Activated CD4-positive, CD25-positive, alpha-beta regulatory T cell (primary cell): ENCODE measurements around the gene ZNF845.
"Not testable (repeated sequence)": the region's sequence is repeated elsewhere in the genome, so short reads cannot be mapped to it uniquely, and the experiment has no call there.

Experiments used
- DNase-seq, 4 experiments: peaks; one replicate each; lab custom pipeline; 2025; lab: John Stamatoyannopoulos, UW

Gene ZNF845

DNA sequence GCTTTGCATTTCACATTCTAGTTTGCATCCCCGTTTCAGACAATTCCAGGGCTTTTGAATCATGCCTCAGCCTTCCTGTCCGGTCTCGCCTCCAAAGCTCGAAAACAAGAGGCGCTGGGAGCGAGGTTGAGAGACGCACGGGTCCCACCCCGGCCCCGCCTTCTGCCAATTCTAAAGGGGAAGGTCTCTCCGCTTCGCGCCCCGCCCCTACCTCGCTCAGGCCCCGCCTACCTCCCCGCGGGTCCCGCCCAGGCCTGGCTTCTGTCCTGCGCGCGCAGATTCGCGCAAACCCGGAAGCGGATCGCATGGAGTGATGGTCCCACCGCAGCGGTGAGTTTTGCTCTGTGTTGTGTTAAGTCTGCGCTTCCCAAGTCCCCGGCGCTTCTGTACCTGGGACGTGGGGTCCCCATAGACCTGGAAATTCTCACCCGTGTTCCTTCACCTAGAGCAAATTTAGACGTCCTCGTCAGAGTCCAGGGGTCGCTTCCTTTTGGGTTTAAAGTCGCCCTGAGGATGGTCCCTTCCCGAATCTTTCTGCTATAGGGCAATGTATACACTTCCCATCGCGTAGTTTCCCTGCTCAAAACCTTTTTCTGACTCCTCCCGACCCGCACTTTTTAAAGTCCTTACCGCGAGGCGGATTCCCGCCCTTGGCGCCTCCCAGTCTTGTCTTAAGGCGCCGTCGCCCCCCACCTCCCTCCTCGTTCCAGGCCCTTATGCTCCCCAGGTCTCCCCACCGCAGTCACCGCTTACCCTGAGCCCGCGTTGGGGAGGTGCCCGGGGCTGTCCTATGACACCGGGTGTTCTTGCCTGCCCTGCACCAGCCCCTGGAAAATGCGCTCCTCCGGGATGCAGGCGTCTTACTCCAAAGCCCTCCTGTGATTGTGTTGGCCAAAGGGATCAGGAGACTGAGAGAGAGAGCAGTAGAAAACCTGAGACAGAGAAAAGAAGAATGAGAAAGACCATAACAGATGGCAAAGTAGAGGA, at the start of gene ZNF845:
TSS of gene ZNF845 (plus strand) at position 287 of the 987 bp plus-strand sequence. CDS start 7,559 bp downstream, outside the sequence.
- DNase-seq = peak; percentile 87 to 94 (median 91)

DNA sequence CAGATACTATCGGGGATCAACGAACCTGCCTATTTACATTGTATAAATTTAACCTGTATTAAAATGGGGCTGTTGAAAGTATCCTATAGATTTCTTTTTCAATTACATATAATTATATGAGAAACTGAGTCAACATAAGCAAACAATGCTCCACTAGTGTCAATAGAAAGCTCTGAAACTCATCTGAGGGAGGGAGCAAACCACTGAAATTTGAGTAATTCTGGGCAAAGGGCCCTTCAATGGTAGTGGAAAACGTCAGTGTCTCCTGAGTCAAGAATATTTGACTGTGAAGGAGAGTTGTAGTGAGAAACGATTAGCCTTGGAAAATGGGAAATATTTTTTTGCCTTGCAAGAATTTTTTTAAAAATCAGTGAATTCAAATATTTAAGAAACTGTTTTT, 48.5 kb upstream of the ZNF845 start:
- no peak for DNase-seq

DNA sequence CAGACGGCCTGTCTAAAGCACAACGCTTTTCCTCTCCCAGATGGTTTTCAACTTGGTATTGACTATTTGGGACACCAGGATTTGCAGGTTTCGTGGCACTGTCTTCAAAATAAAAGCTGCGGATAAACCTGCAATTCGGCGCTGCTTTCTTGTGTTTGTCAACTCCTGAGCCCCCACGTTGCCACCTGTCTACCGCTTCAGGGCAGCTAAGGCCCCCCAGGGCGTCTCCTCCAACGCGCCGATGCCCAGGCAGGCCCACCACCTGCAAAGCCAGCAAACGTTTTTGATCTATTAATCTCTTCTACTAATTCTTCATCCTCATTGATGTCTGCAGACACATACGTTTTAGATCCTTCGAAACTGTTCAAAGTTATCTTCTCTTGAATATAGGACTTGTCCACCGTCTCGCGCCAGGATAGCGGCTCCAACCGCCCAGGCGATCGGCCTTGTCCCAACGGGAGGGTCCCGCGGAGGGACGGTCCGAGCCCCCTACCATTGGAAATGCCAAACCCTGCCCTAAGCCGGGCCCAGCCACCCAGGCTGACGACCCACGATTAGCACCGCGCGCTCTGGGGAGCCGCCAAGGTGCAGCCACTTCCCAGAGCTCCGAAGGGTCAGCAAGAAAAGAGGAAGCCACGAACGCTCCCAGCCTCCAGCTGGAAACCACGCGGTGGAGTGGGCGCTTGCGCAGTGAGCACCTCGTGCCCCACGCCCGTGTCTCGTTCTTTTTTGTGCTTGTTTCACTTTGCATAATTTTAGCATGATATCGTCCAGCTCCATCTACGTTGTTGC, 42.6 kb upstream of the ZNF845 start:
- DNase-seq = no peak

DNA sequence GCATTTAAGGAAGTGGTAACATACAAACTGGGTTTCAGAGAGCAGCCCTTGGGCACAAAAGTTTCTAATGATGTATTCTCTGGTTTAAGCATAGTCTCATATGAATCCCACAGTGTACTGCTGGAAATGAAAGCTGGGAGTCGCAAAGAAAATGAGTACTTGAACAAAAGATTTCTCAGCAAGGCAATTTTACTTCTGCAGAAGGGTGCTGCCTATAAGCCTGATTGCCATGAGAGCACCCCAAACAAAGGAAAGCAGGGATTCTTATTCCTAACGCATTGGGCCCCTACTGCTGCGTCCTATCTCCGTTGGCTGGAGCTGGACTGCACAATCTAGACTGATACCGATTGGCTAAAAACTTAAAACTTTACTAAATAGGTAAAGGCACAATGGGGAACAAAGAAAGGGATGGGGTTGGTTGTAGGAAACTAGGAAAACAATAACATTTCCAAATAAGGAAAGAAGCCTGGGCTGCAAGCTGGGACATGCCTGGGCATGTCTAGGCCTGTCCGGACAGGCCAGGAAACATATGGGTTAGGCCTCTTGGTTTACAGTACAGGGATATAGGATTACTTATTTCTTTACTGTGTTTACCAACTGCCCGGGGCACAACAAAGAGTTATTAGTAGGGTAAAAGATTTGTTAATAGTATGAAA, 38.6 kb upstream of the ZNF845 start:
- DNase-seq = no peak

DNA sequence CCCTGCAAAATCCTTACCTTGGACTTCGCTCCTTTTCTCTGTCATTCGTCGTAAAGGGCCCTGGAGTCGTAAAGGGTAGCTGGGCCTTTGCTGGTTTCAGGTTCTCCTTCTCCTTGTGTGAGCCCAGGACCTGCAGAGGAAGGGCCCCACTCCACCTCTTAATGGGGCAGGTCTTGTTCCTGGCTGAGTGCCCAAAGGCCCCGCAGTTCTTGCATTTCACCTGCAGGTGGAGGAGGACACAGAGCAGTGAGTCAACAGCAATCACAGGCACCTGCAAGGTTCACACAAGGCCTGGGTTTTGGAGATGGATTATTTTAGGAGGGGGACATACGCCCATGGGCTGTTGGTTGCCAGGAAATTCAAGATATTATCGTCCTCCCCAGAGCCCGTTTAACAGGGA, 32.2 kb upstream of the ZNF845 start:
- not testable (repeated sequence) for DNase-seq

DNA sequence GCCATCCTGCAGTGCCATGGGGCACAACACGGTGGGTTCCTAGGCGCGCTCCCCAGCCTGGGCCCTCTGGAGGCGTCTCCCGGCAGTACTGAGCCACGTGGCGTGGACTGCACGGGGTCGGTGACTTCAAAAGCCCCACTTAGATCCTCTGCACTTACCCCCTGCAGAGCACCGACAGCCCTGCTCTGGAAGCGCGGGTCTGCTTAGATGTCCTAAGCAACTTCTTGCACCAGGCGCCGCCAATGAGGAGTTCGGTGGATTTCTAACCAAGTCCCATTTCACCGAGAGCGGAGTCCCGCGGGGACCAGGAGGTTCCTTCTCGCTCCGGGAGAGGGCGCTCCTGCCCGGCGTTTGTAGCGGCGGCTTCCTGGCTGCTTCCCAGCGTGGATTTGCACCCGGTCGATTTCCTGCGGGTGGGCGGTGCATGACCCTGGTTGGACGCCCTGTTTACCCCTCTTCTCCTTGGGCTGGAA, 25.2 kb upstream of the ZNF845 start:
- no peak for DNase-seq

DNA sequence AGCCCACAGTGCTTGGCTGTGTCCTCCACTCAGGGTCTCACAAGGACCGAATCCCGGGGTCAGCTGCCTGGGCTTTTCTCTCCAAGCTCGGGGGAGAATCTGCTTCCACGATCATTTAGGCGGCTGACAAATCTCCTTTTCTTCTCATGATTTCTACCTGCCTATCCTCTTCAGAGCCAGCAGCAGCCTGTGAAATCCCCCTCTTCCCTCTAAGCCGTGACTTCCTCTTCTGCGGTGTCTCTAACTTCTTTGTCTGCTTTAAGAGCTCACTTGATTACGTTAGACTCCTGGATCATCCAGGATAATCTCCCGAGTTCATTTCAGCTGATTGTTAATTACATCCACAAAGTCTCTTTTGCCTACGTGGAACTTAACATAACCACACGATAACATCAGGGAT, 22.5 kb upstream of the ZNF845 start:
- no peak for DNase-seq

DNA sequence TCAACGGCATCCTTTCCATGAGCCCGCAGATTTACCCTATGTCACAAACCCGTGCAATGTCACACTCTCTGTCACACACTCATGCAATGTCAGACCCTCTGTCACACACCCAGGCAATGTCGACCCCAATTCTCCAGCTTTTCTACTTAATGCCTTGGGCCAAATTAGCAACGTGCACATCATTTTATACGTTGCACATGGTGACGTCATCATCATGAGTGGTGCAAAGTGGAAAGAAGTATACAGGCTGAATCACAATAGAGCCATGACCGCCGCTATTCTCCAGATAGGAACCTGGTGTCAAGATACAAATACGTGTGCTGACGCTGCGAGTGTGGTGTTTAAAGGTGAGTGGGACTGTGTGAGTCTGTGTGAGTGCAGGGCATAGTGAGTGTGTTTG, 21.7 kb upstream of the ZNF845 start:
- no peak for DNase-seq

DNA sequence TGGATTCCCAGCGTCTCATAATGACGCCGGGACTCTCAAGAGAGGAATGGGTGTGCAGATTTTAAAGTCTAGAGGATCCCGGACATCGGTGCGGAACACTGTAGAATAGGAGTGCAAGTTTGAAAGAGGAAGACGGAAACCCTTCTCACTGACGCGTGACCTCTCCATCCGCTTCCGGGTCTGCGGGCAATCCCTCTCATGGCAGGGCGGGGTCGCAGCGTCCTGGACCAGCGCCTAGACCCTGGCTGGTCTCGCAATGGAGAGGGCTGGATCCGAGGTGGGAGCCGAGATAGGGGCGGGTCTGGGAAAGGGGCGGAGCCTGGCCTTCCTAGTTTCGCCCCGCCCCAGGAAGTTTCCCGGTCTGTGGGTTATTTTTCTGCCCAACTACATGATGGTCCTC, 4.6 kb upstream of the ZNF845 start:
- no peak for DNase-seq

DNA sequence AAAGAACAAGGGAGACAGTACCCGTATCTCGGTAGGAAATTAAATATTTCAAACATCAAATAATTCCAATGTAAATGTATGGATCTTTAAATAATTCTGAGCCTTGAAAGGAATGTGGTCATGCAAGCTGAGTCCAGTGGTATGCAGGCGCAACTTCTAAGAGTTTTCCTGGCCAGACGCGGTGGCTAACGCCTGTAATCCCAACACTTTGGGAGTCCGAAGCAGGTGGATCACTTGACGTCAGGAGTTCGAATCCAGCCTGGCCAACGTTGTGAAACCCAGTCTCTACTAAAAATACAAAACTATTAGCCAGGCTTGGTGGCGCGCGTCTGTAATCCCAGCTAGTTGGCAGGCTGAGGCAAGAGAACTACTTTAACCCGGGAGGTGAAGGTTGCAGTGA, 1.1 kb upstream of the ZNF845 start:
- no peak for DNase-seq

DNA sequence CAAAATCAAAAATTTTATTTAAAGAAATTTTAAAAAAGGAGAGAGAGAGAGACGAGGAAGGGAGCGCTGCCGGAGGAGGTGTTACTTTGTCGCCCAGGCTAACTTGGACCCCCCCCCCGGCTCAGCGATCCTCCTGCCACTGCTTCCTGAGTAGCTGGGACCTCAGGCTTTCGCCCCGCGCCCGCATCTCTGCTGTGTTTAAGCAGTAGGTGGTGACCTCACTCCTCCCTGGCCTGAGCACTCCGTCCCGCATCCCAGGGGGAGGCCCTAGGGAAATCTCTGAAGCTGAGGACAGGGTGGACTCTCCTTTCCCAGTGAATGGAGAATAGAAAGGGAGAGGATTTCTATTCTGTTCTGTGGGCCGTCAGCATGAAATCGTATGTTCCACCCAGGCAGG, 485 bp upstream of the ZNF845 start:
- peak in 2 of 4 experiments; percentile 6 to 20 for DNase-seq

DNA sequence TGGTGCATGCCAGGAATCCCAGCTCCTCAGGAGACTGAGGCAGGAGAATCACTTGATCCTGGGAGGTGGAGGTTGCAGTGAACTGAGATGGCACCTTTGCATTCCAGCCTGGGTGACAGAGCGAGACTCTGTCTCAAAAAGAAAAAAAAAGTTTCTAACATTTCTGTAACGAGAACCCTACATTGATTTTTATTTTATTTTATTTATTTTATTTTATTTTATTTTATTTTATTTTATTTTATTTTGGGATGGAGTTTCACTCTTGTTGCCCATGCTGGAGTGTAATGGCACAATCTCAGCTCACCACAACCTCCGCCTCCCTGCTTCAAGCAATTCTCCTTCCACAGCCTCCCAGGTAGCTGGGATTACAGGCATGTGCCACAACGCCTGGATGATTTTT, 10.9 kb downstream of the ZNF845 start:
- not testable (repeated sequence) for DNase-seq

DNA sequence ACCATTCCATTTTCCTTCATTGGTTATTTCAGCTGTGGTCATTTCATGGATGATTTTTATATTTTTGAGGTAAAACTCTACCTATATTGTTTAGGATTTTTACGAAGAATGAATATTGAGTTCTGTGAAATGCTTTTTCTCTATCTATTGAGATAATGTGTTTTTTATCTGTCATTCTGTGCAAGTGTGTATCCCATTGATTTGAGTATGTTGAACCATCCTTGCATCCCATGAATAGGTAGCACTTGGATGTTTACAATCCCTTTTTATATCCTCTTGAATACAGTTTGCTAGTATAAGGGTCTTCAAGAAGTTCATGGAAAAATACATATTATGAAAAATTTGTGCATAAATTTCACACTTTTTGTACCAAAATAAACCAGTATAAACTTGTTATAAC, 22.2 kb downstream of the ZNF845 start:
- no peak for DNase-seq

DNA sequence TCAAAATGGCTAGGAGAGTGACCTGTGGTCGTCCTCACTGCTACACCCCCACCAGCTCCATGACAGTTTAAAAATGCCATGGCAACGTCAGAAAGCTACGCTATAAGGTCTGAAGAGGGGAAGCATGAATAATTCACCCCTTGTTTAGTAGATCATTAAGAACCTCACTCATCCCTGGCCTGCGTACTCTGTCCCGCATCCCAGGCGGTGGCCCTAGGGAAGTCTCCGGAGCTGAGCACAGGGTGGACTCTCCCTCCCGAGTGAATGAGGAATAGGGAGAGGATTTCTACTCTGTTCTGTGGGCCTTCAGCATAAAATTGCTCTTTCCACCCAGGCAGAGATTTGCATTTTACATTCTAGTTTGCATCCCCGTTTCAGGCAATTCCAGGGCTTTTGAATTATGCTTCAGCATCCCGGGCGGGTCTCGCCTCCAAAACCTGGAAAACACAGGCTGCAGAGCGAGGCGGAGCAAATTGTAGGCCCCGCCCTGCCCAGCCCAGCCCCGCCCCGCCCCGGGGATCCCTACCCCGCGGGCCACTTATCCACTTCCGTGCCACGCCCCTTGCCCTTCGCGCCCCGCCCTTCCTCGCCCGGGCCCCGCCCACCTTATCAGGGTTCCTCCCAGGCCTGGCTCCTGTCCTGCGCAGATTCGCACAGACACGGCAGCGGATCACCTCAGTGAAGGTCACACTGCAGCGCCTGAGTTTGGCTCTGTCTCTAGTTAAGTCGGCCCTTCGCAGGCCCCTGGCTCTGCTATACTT, 24.5 kb downstream of the ZNF845 start:
- DNase-seq = no peak

DNA sequence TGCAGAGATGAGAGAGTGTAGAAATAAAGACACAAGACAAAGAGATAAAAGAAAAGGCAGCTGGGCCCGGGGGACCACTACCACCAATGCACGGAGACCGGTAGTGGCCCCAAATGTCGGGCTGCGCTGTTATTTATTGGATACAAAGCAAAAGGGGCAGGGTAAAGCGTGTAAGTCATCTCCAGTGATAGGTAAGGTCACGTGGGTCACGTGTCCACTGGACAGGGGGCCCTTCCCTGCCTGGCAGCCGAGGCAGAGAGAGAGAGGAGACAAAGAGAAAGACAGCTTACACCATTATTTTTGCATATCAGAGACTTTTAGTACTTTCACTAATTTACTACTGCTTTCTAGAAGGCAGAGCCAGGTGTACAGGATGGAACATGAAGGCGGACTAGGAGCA, 26.5 kb downstream of the ZNF845 start:
- DNase-seq = not testable (repeated sequence)

DNA sequence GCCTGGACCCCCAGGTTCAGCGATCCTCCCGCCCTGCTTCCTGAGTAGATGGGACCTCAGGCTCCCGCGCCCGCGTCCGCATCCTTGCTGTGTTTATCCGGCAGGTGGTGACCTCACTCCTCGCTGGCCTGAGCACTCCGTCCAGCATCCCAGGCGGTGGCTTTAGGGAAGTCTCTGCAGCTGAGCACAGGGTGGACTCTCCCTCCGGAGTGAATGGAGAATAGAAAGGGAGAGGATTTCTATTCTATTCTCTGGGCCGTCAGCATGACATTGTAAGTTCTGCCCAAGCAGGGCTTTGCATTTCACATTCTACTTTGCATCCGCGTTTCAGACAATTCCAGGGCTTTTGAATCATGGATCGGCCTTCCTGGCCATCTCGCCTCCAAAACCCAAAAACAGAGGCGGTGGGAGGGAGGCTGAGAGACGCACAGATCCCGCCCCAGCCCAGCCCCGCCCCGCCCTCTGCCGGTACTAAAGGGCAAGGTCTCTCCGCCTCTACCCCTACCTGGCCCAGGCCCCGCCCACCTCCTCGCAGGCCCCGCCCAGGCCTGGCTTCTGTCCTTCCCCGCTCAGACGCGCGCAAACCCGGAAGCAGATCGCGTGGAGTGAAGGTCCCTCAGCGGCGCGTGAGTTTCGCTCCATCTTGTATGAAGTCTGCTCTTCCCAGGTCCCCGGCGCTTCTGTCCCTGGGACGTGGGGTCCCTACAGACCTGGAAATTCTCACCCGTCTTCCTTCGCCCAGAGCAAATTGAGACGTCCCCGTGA, 31.8 kb downstream of the ZNF845 start, which contains the start of gene ZNF525:
TSS of gene ZNF525 (plus strand) at position 572 of the 765 bp plus-strand sequence. CDS start 6,577 bp downstream, outside the sequence.
- peak; percentile 93 to 95 (median 94) for DNase-seq

DNA sequence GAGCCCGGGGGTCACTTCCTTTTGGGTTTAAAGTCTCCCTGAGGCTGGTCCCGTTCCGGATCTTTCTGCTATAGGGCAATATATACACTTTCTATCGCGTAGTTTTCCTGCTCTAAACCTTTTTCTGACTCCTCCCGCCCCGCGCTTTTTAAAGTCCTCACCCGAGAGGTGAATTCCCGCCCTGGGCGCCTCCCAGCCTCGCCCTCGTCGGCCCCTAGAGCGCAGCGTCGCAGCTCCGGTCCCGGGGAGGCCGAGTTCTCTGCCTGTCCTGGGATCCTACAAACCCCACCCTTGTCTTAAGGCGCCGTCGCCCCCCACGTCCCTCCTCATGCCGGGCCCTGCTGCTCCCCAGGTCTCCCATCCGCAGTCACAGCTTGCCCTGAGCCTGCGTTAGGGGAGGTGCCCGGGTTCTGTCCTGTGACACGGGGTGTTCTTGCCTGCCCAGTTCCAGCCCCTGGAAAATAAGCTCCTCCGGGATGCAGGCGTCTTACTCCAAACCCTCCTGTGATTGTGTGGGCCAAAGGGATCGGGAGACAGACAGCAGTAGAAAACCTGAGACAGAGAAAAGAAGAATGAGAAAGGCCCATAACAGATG, 32.4 kb downstream of the ZNF845 start:
- peak in 1 of 4 experiments; percentile 14 for DNase-seq

DNA sequence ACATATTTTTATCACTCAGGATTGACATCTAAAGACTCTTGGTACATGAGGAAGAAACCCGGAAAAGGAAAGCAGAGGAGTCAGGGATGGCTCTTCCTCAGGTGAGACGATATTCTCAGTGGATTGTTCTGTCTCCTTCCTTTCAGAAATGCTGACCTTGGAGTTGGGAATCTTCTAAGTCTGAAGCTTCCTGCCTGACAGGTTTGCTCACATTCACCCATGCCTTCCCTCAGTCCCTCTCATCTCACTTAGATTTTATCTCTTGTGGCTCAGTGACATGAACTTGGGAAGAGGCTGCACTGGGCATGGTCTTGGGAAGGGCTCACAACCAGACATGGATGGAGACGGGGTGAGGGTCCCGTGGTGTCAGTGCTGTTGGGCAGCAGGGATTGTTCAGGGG, 38.6 kb downstream of the ZNF845 start:
- no peak for DNase-seq

DNA sequence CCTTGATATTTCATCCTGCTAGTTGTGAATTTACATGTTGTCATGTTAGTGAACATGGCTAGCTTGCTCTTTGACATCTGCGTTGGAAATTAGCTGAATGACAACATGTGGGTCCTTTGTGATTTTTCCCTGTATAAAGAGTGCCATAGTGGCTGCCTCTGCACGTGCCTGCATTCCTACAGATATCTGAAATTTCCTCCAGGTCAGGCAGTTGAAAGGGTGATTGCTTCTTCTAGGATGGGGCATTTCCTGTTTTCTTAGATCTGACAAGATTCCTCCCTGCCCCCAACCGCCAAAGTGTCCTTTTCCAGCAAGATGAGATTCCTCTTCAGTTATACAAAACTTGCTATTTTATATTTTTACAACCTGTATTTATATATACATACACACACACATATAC, 40.7 kb downstream of the ZNF845 start:
- no peak for DNase-seq

DNA sequence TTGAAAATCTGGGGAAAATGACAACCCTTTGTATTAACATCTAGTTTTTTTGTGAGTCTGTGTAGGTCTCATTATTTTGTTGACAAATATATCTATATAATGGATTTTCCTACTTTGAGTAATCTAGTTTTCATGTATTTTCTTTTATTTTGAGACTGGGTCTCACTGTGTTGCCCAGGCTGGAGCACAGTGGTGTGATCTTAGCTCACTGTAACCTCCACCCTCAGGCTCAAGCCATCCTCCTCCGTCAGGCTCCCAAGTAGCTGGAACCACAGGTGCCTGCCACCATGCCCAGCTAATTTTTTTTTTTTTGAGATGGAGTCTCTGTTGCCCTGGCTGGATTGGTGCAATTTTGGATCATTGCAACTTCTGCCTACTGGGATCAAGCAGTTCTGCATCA, 41.2 kb downstream of the ZNF845 start:
- DNase-seq = no peak
